ENCODE data around the gene CYB561A3.
A peak's percentile ranks its signal among the peaks of the same experiment; 100 is the strongest.

The CYB561A3 gene

DNA sequence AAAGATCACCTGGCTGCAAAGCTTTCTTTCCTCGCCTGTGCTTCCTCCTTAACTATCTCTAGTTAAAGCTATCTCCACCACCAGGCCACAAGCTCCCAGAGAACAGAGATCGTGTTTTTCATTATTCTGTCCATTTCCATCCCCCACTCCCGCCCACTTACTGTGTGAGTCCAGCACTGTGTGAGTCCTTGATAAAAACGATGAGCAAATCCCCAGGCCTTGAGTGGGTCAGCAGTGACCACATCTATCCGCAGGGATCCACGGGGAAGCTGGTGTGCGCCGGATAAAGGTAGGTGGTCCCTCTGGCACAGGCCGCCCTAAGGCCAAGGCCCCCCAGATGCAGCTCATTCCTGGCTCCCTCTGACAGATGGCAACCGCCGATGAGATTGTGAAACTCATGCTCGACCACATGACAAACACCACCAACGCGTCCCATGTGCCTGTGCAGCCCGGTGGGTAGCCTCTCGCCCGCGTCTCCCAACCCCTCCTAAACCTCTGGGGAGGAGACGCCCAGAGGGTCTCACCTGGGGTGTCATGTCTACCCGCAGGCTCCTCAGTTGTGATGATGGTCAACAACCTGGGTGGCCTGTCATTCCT, 19.4 kb downstream of the CYB561A3 start:
- no peak for DNase-seq

DNA sequence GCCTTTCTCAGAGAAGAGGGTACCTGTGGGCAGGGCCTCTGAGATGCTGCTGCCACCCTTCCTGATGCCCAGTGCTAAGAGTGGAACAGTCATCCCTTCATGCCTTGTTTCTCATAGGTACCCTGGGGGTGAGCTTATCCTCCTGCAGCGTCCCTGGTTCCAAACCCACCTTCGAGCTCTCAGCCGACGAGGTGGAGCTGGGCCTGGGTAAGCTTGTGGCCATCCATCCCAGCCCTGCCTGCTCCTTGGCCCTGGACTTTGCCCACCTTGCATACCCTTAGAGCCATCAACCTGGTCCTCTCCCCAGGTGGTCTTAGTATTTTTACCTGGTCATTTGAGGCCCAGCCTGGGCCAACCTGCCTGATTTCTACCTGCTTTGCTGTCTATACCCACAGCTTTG, 20.0 kb downstream of the CYB561A3 start:
- no peak for DNase-seq

DNA sequence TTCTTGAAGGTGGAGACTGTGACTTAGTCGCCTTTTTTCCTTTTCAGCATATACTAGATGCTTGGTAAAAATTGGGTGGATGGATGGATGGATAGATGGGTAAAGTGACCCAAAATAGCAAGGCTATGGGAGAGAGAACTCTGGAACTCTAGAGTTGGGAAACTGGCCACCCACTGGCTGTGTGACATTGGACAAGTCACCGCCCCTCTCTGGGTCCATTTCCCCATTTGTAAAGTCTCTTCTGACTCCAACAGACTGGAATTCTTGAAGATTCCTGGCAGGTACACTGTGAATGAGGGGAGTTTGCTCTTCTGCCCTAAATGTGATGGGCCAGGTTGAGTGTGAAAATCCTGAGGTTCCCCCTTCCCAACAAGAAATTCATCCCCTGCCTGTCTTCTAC, 20.7 kb downstream of the CYB561A3 start:
- DNase-seq: no peak

DNA sequence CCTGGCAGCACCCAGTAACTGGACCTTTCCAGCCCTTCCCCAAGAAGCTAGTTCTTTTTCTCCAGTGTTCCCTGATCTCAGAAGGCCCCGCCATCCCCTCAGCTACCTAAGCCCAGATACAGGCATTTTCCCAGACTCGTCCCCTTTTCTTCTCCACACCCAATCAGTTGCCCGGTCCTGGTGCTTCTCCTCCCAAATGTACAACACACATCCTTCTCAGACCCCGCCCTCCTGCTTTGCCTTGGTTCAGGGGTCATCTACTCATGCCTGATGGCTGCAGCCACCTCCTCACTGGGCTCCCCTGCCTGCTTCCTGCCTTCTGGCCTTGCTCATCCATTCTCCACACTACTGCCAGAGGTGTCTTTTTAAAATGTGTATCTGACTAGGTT, 22.2 kb downstream of the CYB561A3 start:
- DNase-seq: no peak

DNA sequence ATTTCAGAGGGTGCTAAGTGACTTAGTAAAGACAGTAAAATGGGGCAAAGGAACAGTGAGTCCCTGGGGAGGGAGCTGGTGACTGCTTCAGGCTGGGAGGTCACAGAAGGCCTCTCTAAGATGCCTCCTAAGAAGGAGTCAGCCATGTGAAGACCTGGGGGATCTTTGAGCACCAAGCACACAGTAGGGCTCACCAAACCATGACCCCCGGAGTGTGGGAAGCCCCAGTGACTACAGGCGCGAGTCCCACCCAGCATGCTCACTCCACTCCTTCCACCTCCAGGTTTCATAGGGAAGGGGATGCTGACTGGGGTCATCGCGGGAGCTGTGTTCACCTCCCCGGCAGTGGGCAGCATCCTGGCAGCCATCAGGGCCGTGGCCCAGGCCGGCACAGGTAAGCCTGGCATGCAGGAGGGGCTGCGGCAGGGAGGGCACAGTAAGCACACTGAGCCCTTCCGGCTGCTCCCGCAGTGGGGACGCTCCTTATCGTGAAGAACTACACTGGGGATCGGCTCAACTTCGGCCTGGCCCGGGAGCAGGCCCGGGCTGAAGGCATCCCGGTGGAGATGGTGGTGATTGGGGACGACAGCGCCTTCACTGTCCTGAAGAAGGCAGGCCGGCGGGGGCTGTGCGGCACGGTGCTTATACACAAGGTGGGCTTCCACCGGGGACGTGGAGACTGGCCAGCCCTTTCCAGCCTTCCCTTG, 22.7 kb downstream of the CYB561A3 start:
- no peak for DNase-seq

DNA sequence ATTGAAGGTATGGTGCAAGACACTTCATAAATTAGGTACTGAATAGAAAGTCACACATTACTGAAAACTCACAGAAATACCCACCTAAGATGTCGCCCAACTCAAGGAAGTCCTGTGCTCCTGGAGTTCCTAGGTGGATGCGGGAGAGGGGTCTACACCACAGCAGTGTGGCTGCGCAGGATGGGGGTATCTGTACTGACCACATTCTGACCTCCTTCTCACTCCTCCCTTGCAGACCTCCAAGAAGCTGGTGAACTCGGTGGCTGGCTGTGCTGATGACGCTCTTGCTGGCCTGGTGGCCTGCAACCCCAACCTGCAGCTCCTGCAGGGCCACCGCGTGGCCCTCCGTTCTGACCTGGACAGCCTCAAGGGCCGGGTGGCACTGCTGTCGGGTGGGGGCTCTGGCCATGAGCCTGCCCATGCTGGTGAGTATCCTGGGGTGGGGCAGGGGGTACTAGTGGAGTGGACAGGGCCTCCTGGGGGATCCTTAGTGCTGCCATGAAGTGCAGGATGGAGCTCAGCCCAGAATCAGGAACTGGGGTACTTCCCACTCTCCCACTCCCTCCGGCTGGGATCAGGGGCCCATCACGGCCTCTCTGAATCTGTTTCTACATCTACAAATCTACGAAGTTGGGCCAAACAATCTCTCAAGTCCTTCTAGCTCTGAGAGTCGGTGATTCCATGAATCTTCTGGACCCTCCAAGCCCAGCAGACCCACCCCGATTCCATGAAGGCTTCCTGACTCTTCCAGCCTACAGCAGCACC, 23.8 kb downstream of the CYB561A3 start:
- DNase-seq: no peak

DNA sequence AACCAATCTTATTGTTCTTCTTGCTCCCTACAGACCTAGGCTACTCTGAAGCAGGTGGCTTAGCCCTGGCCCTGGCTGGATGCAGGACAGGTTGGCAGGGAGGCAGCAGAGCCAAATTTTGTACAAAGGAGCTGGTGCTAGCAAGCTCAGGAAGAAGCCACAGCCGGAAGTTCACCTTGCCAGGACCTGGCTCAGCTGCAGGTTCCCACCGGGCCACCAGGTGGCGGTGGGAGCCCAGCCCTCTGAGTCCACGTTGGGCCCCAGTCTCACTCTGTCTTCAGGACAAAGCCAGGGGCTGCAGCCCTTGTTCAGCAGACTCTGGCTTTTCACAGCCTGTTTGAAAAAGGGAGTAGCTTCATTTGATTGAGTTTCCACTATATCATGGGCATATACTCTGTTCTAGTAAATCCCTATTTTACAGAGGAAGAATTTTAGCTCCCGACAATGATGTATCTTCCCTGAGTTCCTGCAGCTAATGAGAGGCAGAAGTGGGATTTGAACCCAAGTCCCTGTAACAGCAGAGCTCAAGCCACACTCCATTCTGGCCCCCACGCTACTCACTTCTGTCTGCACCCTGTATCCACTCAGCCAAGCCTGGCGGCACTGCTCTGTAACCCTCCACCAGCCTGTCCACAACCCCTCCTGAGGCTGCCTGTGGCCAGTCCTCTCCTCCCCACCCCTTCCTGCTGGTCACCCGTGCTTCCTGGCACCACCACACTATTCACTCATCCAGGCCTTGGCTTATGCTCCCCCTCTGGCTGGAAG, 25.3 kb downstream of the CYB561A3 start:
- DNase-seq: peak; percentile 80

DNA sequence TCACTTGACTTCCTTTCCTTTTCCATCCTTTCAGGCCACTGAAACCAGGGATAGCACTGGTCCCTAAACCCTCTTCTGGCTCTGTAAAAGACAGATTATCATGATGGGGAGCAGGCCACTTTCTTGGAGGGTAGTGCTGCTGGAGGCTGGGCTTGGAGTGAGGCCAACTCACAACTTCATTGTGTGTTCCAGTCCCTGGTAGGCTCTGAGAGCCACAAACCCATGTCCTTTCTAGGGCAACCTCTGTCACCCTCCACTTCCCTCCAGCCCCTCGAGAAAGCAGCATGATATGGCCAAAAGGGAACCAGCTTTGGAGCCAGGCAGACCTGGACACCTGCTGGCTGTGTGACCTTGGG, 26.3 kb downstream of the CYB561A3 start:
- DNase-seq: no peak

DNA sequence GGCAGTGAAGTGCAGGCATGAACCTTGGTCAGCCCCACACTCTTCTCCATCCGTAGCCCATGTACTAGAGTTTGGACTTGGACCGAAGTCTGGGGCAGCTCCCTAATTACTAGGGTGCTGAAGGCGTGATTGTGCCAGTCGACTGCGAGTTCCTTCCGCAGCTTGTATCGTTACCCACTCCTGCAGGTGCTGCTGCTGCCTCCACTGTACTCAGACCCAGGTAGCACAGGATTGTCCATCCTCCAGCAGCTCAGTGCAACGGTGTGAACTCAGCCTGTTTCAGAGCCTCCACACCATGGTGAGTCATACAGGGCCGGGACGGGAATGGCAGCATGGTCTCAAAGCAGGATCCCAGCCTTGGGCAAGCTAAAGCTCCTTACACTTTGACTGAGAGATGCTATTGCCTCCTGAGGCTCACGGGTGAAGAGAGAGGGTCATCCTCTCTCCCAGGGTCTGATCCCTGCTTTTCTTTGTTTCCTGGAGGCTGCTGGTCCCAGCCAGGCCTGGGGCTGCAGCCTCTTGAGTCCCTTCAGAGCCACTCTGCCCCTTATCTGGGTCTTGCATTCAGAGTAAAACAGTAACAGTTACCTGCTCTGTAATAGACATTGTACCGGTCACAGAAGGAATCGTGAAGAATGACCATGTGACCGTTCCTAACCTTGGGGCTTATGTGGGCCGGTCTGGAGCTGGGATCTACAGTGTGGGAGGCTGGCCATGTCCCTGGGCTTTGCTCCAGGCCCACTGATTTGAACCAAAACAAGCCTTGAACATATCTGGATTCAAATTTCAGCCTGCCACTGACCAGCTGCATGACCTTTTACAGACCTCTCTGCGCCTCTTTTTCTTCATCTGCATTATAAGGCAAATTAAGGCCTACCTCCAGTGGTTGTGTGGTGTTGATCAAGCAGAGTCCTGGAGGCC, 27.0 kb downstream of the CYB561A3 start:
- no peak for DNase-seq

DNA sequence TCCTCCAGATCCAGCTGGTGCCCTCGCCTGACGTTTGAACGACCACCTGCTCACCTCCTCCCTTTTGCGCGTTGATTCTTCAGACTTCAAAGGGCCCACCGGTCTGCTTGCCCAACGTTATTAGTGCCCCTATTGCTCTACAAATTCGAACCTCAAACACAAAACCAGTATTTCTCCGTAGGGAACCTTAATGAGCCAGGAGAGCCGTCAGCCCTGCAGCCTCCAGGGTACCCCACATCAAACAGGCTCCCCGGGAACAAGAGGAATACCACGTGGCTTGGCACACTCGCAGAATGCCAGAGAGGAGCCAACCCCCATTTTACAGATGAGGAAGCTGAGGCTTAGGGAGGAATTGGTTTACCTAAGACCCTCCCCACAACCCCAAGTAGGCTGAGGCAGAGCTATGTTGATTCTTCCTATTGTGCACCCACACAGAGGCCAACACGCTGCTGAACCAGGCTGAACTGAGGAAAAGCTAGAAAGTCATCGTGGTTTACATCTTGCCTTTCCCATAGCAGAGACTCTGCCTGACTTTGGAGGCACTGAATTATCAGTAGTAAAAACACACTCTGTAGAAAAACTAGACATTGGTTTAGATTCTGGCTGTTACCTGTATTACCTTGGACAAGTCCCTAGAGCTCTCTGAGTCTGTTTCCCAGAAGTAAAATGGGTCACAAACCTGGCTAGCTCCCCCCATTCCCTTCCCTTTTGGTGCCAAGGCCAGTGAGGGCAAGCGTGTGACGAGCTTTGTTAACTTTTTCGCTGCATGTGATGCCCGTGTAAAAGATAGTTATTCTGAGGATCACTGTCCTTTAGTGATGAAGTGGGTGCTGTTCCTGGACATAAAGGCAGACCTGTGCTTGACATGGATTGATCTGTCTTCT, 27.9 kb downstream of the CYB561A3 start:
- no peak for DNase-seq

DNA sequence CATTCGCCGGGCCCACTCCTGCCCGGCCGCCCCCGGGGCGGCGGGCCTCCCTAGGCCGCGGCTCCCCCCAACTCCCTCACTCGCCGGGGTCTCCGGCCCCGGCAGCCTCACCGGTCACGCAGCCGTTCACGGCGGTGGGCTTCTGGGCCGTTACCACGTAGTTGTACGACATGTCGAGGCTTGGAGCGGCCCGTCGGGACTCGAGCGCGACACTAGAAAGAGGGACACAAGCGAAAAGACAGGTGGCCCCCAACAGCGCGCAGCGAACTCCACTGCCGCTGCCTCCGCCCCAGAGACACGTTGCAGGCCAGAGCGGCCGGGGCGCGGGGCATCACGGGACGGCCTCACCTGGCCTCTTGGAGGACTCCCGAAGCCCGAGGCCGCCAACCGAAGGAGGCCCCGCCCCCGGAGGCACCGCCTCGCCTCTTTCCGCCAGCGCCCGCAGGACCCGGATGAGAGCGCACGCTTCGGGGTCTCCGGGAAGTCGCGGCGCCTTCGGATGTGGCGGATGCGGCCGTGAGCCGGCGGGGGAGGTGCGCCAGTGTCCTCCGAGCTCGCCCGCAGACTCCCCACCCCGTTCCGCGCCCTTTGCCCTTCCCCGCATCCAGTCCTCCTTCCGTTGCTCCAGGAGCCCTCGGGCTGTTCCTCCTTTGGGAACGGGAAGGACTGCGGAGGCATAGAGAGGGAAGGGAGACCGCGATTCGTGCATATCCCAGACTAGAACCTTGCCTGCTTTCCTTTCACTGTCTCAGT, 28.7 kb downstream of the CYB561A3 start, which contains the start of the genes DDB1 and TKFC:
Gene DDB1, minus strand, starts transcription at position 309 of the 753 bp plus-strand sequence. Its CDS starts 137 bp downstream, at position 172.
Gene TKFC, plus strand, starts transcription at position 432 of the 753 bp plus-strand sequence. CDS start 1,501 bp downstream, outside the sequence.
- peak; percentile 97 for DNase-seq

DNA sequence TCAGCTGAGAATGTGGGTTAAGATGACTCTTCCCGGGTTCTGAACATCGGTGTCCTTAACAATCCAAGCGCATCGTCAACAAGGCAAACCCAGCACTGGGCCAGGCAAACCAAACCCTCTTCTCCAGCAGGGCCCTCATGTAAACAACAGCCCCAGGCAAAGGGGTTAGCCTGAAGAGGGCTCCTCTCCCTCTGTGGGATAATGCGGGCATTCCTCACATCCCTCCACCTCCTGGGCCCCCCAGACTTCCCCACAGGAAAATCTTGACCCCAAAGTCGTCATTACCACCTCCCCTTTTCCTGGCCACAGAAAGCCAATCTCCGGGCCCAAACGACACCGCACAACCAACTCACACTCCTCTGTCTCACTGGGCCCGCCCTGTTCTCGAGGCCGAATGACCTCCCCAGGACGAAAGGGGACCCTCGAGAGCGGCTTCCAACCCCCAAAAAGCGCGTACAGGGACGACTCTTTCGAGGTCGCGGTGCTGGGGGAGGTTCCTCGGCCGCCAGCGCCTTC, 29.3 kb downstream of the CYB561A3 start:
- no peak for DNase-seq

DNA sequence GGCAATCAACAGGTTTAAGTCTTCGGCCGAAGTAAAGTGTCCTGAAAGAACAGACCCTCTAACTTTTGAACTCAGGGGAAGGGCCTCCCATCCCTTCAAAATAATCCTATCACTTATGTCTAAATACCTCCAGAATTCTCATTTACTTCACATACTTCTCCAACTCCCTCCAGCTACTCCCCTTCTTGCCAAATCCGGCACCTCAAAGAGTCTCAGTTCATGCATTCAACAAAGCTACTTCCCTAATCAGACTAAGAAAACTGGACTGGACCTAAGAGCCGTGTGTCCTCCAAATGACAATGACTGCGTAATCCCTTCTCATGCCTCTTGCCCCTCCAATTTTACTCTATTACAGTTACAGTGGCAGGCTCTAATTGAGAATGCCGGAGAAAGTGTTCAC, 30.0 kb downstream of the CYB561A3 start:
- no peak for DNase-seq

DNA sequence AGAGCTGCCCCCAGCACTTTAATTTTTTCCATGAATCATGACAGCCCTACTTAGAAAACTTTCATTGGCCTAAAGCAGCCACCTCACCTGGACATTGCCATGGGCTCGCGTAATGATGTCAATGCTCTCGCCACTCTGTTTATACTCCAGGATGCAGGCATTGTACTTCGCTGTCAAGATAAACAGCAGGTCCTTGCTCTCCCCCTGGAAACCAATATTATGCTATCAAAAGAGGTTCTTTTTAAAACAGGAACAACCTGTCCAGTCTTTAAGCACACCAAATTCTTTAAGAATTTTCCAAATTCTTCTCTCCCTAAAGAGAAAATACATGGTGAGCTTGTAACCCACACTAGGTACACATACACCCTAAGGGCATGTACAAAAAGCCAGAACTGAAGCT, 31.8 kb downstream of the CYB561A3 start:
- DNase-seq: no peak

DNA sequence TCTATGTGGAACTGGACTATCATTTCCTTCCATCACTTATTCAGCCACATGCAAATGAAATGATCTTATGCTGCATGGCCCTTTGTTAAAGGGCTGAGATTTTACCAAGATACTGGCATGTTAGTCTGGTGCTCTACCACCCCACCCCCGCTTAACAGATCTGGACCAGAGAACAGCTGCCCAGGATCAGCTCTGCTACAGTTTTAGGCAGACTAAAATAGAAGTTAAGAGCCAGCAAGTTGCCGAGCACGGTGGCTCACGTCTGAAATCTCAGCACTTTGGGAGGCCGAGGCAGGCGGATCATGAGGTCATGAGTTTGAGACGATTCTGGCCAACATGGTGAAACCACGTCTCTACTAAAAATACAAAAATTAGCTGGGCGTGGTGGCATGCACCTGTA, 33.3 kb downstream of the CYB561A3 start:
- DNase-seq: no peak

DNA sequence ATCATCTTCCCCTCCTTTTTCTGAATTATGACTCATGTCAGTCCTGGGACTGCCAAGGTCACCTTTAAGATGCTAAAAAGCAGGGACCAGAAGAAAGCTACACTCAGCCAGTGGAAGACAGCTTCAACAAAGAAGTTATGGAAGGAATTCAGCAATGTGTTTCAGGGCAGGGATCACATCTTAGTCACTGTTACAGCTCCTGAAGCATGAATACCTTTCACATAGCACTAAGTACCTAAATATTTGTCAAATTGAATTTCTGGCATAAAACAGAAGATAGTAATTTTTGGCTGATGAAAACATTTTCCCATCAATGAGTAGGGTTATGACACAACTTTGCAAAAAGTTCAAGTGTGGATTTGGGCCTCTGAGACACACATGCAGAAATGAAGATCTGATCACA, 34.0 kb downstream of the CYB561A3 start:
- DNase-seq: no peak

DNA sequence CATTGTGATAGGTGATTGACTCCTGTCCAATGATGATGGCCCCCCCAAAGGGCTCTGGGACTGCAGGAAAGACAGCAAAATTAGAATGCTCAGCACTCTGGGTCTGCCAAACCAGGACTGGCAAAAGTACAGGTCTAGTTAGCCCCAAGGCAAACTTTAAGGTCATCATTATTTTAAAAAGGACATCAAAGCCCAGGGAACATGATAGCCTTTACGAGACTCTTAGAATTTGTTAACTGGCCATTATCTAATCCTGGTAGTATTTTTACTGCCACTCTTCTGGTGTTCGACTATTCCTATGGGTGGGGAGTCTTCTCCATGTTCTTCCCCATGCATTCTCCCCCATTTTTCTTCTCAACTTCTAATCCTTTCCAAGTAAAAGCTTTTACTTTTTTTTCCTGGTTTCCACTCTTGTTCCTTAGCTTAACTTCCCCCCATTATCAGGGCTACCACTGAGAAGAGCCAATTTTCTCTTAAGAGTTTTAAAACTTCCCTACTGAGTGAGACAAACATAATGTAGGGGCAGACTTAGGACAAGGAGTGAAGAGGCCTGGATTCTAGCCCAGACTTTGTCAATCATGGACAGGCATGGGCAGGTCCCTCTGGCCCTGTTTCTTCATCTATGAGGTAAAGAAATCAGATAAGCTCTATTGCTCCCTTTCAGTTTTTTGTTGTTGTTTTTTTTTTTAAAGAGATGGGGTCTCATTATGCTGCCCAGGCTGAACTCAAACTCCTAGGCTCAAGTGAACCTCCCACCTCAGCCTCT, 35.9 kb downstream of the CYB561A3 start:
- DNase-seq: no peak

DNA sequence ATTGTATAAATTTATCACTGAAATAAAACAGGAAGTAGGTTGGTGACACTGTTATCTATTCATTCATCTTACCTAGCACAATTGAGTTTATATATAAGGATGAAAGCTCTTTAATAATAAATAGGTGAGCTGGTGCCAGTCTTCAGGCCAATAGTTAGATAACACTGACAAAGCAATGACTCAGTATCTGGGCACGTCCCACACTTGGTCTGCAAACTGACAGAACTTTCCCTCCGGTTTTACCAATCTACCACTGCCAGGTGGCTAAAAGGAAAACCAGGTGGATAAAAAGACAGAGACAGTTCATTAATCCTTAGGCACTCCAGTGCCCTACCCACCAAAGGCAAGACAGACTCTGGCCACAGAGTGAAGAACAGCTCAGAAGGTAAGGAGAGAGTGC, 46.4 kb downstream of the CYB561A3 start:
- no peak for DNase-seq

DNA sequence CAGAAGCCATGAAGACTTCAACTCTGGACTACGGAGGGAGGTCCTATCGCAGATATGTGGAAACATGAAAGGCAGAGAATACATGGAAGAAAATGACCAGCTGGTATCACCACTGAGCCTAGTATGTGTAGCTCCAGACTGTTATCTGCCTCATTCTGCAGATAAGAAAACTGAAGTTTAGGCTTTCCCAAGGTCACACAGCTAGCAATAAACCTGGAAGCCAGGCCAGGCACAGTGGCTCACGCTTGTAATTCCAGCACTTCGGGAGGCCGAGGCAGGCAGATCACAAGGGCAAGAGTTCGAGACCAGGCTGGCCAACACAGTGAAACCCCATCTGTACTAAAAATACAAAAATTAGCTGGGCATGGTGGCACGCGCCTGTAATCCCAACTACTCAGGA, 50.9 kb downstream of the CYB561A3 start:
- no peak for DNase-seq
